ENCODE measurements around the gene ZNF683. TPM values are rescaled to one million over a fixed set of nuclear protein-coding genes. Genes with fewer than 3 reads are reported as not detected.

The ZNF683 gene
- total and polyA plus RNA-seq, 4 donors = 0.09 to 0.17 TPM; not detected in 2

DNA sequence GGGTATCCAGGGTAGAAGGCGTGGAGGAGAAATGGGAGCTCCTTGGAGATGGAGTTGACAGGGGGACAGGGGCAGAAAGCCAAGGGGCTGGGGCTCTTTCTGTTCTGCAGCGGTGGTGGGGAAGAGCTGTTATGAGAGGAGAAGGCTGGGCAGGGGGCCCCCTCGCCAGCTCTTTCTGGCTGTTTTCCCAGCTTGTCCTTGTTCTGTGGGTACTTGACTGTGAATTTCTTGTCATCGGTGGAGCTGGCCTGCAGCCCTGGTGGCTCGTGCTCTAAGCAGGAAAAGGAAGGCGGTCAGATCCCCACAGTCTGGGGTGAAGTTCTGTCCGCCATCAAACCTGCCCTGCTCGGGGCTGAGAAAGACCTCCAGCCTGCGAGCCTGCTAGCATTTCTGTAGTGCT, 7.6 kb downstream of the ZNF683 start:
- 69% methylated on average over 9 of the region's 9 CpGs for WGBS
- no peak overlapping the region for H3K4me3 ChIP-seq (ENCODE audit: low read depth in 1 of 3, low read length in 3 of 3)
- TF ChIP-seq, protein P1, sequence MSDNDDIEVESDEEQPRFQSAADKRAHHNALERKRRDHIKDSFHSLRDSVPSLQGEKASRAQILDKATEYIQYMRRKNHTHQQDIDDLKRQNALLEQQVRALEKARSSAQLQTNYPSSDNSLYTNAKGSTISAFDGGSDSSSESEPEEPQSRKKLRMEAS (IDR thresholded peaks at IDR 0.05) = no peak
- TF ChIP-seq GABPA (IDR thresholded peaks at IDR 0.05 in 1 of 2, conservative IDR thresholded peaks at IDR 0.05 in 1 of 2) = no peak
- no peak for TF ChIP-seq YY1 (IDR thresholded peaks at IDR 0.05)

DNA sequence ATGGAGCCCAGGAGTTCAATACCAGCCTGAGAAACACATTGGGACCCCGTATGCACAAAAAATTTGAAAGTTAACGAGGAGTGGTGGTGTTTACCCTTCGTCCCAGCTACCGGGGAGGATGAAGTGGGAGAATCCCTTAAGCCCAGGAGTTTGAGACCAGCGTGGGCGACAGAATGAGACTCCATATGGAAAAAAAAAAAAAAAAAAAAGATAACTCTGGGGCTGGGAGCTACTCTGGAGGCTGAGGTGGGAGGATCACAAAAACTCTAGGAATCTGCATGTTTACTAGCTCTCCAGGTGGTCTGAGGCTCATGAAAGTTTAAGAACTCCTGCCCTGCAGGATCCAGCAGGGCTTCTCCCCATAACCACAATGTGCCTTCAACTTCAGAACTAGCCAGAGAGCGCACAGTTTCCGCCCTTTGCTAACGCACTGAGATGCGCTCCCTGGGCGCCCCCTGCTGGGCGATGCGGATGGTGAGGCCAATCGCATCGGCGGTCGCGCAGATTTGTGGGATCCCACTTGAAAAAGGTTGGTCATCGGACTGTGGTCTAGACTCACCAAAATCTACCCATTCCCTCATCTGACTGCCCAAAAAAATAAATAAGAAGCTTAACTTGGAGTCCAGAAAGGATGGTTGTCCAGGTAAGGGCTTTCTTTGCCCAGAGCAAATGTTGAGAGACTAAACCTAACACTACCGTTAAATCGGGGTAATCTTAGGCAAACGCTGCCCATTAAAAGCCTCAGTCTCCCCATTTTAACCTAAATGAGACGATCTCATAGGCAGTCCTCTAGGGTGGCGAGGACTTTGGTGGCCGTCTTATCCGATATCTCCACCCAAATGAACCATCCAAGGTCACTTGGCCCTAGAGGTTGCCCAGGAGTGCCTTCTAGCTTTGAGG, 8.8 kb downstream of the ZNF683 start:
- Histone ChIP-seq H3K27me3 (ENCODE audit: control insufficient read depth in 4 of 4, insufficient read depth in 4 of 4, low read length in 3 of 4) (no peaks in the 10 kb centered on the region), H3K36me3 (ENCODE audit: control insufficient read depth in 4 of 4, insufficient read depth in 3 of 4, low read depth in 1 of 4, low read length in 3 of 4) (no peaks in the 10 kb centered on the region), H3K4me1 (ENCODE audit: control insufficient read depth in 4 of 4, insufficient read depth in 4 of 4, low read length in 3 of 4) (peaks cover 2 to 7% (median 3%) of the 10 kb centered on the region in 4 donors), H3K4me3 (ENCODE audit: low read depth in 1 of 3, low read length in 3 of 3) (no peak overlapping the region), H3K9ac (ENCODE audit: low read depth in 1 of 2, low read length in 2 of 2) (no peak overlapping the region), H3K9me3 (ENCODE audit: control insufficient read depth in 4 of 4, low read length in 3 of 4) (no peaks in the 10 kb centered on the region), H3K27ac (ENCODE audit: low read depth in 1 of 2, low read length in 2 of 2) (no peak overlapping the region)
- DNase-seq (ENCODE audit: low spot score) = peak; percentile 90
- TF ChIP-seq, protein P2, sequence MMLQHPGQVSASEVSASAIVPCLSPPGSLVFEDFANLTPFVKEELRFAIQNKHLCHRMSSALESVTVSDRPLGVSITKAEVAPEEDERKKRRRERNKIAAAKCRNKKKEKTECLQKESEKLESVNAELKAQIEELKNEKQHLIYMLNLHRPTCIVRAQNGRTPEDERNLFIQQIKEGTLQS (IDR thresholded peaks at IDR 0.05) = no peak
- TF ChIP-seq, protein P3, sequence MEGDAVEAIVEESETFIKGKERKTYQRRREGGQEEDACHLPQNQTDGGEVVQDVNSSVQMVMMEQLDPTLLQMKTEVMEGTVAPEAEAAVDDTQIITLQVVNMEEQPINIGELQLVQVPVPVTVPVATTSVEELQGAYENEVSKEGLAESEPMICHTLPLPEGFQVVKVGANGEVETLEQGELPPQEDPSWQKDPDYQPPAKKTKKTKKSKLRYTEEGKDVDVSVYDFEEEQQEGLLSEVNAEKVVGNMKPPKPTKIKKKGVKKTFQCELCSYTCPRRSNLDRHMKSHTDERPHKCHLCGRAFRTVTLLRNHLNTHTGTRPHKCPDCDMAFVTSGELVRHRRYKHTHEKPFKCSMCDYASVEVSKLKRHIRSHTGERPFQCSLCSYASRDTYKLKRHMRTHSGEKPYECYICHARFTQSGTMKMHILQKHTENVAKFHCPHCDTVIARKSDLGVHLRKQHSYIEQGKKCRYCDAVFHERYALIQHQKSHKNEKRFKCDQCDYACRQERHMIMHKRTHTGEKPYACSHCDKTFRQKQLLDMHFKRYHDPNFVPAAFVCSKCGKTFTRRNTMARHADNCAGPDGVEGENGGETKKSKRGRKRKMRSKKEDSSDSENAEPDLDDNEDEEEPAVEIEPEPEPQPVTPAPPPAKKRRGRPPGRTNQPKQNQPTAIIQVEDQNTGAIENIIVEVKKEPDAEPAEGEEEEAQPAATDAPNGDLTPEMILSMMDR (IDR thresholded peaks at IDR 0.05; ENCODE audit: low read depth, low read length, missing input control) = peak; percentile 82
- peak; percentile 75 to 82 for TF ChIP-seq RAD21 (IDR thresholded peaks at IDR 0.05)
- WGBS = 31% methylated on average over 26 of the region's 26 CpGs

More for the DNA sequence above, 7.6 kb downstream of the ZNF683 start:
- Histone ChIP-seq H3K27ac (ENCODE audit: low read depth in 1 of 2, low read length in 2 of 2) (no peak overlapping the region), H3K36me3 (ENCODE audit: control insufficient read depth in 4 of 4, insufficient read depth in 3 of 4, low read depth in 1 of 4, low read length in 3 of 4) (no peaks in the 10 kb centered on the region), H3K9me3 (ENCODE audit: control insufficient read depth in 4 of 4, low read length in 3 of 4) (no peaks in the 10 kb centered on the region), H3K9ac (ENCODE audit: low read depth in 1 of 2, low read length in 2 of 2) (no peak overlapping the region), H3K4me1 (ENCODE audit: control insufficient read depth in 4 of 4, insufficient read depth in 4 of 4, low read length in 3 of 4) (no peaks in the 10 kb centered on the region), H3K27me3 (ENCODE audit: control insufficient read depth in 4 of 4, insufficient read depth in 4 of 4, low read length in 3 of 4) (no peaks in the 10 kb centered on the region)
- no peak for DNase-seq (ENCODE audit: low spot score)

DNA sequence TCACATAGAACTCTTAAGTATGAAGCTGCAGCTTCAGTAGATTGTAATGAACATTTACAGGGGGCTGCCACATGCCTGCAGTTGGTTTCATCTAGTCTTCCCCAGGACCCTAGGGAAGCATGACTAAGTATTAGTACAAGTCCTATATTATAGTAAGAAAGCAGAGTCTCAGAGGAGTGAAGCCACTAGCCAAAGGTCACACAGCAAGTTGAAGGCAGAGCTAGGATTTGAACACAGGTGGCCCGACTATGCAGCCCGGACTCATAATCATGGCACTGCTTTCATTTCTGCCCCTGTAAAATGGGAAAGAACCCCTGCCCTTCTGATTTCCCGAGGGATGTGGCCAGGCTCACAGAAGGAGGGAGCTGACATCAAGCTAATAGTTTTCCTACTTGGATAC, 10.2 kb downstream of the ZNF683 start:
- DNase-seq (ENCODE audit: low spot score) = no peak
- Histone ChIP-seq H3K36me3 (ENCODE audit: control insufficient read depth in 4 of 4, insufficient read depth in 3 of 4, low read depth in 1 of 4, low read length in 3 of 4) (no peaks in the 10 kb centered on the region), H3K9me3 (ENCODE audit: control insufficient read depth in 4 of 4, low read length in 3 of 4) (no peaks in the 10 kb centered on the region), H3K4me3 (ENCODE audit: low read depth in 1 of 3, low read length in 3 of 3) (no peak overlapping the region), H3K27me3 (ENCODE audit: control insufficient read depth in 4 of 4, insufficient read depth in 4 of 4, low read length in 3 of 4) (no peaks in the 10 kb centered on the region), H3K9ac (ENCODE audit: low read depth in 1 of 2, low read length in 2 of 2) (no peak overlapping the region), H3K4me1 (ENCODE audit: control insufficient read depth in 4 of 4, insufficient read depth in 4 of 4, low read length in 3 of 4) (peaks cover 3 to 10% (median 4%) of the 10 kb centered on the region in 4 donors), H3K27ac (ENCODE audit: low read depth in 1 of 2, low read length in 2 of 2) (no peak overlapping the region)
- WGBS = 90% methylated on average over 3 of the region's 3 CpGs
- TF ChIP-seq FOXA2 (IDR thresholded peaks at IDR 0.05) = no peak
- no peak for TF ChIP-seq FOXA1 (IDR thresholded peaks at IDR 0.05)
- TF ChIP-seq HNF4G (IDR thresholded peaks at IDR 0.05) = no peak
- TF ChIP-seq EGR1 (IDR thresholded peaks at IDR 0.05; ENCODE audit: low read depth in 2 of 2) = no peak
- TF ChIP-seq, protein P4, sequence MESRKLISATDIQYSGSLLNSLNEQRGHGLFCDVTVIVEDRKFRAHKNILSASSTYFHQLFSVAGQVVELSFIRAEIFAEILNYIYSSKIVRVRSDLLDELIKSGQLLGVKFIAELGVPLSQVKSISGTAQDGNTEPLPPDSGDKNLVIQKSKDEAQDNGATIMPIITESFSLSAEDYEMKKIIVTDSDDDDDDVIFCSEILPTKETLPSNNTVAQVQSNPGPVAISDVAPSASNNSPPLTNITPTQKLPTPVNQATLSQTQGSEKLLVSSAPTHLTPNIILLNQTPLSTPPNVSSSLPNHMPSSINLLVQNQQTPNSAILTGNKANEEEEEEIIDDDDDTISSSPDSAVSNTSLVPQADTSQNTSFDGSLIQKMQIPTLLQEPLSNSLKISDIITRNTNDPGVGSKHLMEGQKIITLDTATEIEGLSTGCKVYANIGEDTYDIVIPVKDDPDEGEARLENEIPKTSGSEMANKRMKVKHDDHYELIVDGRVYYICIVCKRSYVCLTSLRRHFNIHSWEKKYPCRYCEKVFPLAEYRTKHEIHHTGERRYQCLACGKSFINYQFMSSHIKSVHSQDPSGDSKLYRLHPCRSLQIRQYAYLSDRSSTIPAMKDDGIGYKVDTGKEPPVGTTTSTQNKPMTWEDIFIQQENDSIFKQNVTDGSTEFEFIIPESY (IDR thresholded peaks at IDR 0.05) = no peak
- no peak for TF ChIP-seq JUND (IDR thresholded peaks at IDR 0.05)
- TF ChIP-seq, protein P1 (IDR thresholded peaks at IDR 0.05) = no peak
- no peak for TF ChIP-seq HNF4A (conservative IDR thresholded peaks at IDR 0.05)
- TF ChIP-seq TAF1 (conservative IDR thresholded peaks at IDR 0.05) = no peak
- no peak for TF ChIP-seq RXRA (IDR thresholded peaks at IDR 0.05)
- TF ChIP-seq, protein P2 (IDR thresholded peaks at IDR 0.05) = no peak
- no peak for TF ChIP-seq RAD21 (IDR thresholded peaks at IDR 0.05)
- no peak for TF ChIP-seq GABPA (IDR thresholded peaks at IDR 0.05 in 1 of 2, conservative IDR thresholded peaks at IDR 0.05 in 1 of 2)

All from liver (tissue), 9 donors.